AG04449 (cell line): ENCODE measurements around the gene DDI2.

Source experiments
- CTCF ChIA-PET: fragments of 350-600 bp; formaldehyde crosslinking; extraction: SDS; loops from one replicate; lab custom pipeline; 2021; ENCODE audit warnings: antibody characterized with exemption; lab: Yijun Ruan, JAX
- POLR2A ChIA-PET: fragments of 400-600, 350-600 bp; formaldehyde crosslinking; extraction: SDS; loops from one replicate; lab custom pipeline; 2020; ENCODE audit warnings: antibody characterized with exemption, inconsistent platforms; lab: Yijun Ruan, JAX
- DNase-seq: peaks from one replicate; pipeline ENCODE4 v3.0.0-alpha.2; 2010; ENCODE audit warnings: low read depth, low spot score
- H3K4me3 ChIP-seq: 2 replicates; pipeline ENCODE4 v1.5.1; 2011; ENCODE audit warnings: low read depth, mild to moderate bottlenecking, control low read depth, low read length
- CTCF ChIP-seq: IDR thresholded peaks from one replicate; pipeline ENCODE4 v1.5.1; 2011; ENCODE audit warnings: mild to moderate bottlenecking, moderate library complexity, low read length, control low read depth, inconsistent platforms; ENCODE audit not compliant: insufficient read depth; ENCODE audit errors: missing control alignments

The DDI2 gene

GRCh38 chr1:15628003-15628402 lies 10.7 kb downstream of the DDI2 start:
- no peak overlapping the region for H3K4me3 ChIP-seq
- ChIA-PET POLR2A (interaction anchor here (1.5 kb wide), 1 partner anchor 10 kb away, joined by 6 read pairs; the partner anchor contains the start of gene DDI2), CTCF (no interaction called here)
- no peak for DNase-seq
- no peak for TF ChIP-seq CTCF

- no peak for TF ChIP-seq CTCF
- no peak overlapping the region for H3K4me3 ChIP-seq
- CTCF ChIA-PET: interaction anchor here (0.6 to 0.7 kb wide), 2 partner anchors 15 to 67 kb away, joined by 3 read pairs; no protein-coding TSS in a partner anchor
- POLR2A ChIA-PET: interaction anchor here (0.8 kb wide), 1 partner anchor 18 kb away, joined by 3 read pairs; no protein-coding TSS in a partner anchor
- no peak for DNase-seq
These were observed 16.6 kb downstream of the DDI2 start for GRCh38 chr1:15633756-15634420.

GRCh38 chr1:15636436-15636835 lies 19.2 kb downstream of the DDI2 start:
- TF ChIP-seq CTCF: no peak
- ChIA-PET POLR2A (no interaction called here), CTCF (interaction anchor here (1.0 kb wide), 1 partner anchor 12 kb away, joined by 3 read pairs; no protein-coding TSS in a partner anchor)
- H3K4me3 ChIP-seq: no peak overlapping the region
- DNase-seq: no peak

GRCh38 chr1:15637826-15638225 lies 20.6 kb downstream of the DDI2 start:
- ChIA-PET CTCF (no interaction called here), POLR2A (interaction anchor here (0.6 kb wide), 1 partner anchor 69 kb away, joined by 3 read pairs; no protein-coding TSS in a partner anchor)
- H3K4me3 ChIP-seq: no peak overlapping the region
- no peak for TF ChIP-seq CTCF
- no peak for DNase-seq

- no peak overlapping the region for H3K4me3 ChIP-seq
- ChIA-PET CTCF (interaction anchor here (0.9 to 1.2 kb wide), 3 partner anchors 12 to 102 kb away, joined by 3 to 4 read pairs (median 3); no protein-coding TSS in a partner anchor), POLR2A (no interaction called here)
- TF ChIP-seq CTCF: no peak
- no peak for DNase-seq
These were observed 22.0 kb downstream of the DDI2 start for GRCh38 chr1:15639262-15639661.

- H3K4me3 ChIP-seq: no peak overlapping the region
- ChIA-PET POLR2A (no interaction called here), CTCF (interaction anchor here (1.2 kb wide), 2 partner anchors 13 to 15 kb away, joined by 3 to 4 read pairs; no protein-coding TSS in a partner anchor)
- no peak for TF ChIP-seq CTCF
- no peak for DNase-seq
These were observed 22.7 kb downstream of the DDI2 start for GRCh38 chr1:15639931-15640330.
